GM04503 (cell line): ENCODE results near the gene PLA2G4F.
A peak's percentile ranks its signal among the peaks of the same experiment; 100 is the strongest.

Experiments
- DNase-seq: peaks from one replicate; pipeline ENCODE4 v3.0.0-alpha.2; 2012; ENCODE audit warnings: low read depth

PLA2G4F gene

DNA sequence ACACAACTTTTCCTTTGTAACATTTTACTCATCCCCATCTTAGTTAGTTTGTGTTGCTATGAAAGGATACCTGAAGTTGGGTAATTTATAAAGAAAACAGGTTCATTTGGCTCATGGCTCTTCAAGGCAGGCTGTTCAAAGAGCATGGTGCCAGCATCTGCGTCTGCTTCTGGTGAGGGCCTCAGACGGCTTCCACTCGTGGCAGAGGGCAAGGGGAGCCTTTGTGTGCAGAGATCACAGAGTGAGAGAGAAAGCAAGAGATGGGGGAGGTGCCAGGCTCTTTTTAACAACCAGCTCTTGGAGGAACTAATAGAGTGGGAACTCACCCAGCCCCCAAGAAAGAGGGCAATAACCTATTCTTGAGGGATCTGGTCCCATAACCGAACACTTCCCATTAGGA is 23.1 kb downstream of the PLA2G4F start:
- no peak for DNase-seq

DNA sequence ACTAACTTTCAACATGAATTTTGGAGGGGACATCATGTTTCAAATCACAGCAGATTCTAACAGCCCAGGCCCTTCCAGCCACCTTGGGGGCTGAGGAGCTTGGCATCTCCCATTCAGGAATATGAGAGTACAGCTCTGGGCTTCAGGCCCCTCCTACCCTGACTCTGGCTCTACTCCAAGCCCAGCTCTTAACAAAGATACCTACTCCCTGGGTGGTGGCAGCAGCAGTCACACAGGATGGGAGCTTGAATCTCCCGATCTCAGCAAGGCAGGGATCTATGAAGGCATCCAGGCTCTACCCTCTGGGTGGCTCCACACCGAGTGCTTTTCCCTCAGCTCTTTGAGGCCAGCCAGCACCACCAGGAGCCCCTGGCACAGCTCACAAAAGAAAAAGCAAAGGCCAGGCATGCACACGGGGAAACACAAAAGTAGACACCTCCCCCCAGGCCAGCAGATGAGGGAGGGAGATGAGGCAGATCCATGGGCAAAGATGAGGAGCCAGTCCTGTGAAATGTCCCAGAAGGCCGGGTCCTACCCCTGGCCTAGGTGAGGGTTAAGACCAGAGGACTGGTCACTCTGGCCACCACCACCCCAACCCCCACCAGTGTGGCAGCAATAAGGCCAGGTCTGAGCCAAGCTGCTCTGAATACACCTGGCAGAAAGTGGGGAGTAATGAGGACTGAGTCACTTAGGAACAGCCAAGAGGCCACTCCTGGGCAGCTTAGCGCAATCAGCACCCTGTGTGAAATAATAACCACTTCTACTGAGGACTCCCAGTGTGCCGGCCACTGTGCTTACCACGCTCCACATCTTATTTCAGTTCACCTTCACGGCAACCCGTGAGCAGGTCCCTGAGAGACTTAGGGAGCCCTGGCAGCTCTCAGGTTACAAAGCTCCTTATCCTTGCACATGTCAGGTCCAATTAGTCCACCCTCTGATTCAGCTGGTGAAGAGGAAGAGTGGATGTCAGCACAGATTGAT is 24.3 kb downstream of the PLA2G4F start:
- no peak for DNase-seq

DNA sequence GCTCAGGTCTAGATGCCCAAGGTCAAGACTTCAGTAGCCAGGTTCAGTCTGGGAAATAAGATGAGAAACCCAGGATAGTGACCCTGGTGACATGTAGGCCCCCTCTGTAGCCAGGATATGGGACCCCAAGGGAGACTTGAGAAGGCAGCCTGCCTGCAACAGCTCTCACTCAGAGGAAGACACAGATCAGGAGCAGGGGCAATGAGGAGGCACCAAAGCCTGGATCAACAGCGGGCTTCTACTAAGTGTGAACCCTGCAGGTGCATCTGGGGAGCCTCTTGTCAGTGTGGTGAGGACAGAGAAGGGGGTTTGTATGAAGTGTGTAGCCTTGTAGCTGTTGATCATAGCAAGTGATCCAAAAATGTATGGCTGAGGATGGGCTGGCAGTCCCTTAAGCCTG is 25.4 kb downstream of the PLA2G4F start:
- no peak for DNase-seq

DNA sequence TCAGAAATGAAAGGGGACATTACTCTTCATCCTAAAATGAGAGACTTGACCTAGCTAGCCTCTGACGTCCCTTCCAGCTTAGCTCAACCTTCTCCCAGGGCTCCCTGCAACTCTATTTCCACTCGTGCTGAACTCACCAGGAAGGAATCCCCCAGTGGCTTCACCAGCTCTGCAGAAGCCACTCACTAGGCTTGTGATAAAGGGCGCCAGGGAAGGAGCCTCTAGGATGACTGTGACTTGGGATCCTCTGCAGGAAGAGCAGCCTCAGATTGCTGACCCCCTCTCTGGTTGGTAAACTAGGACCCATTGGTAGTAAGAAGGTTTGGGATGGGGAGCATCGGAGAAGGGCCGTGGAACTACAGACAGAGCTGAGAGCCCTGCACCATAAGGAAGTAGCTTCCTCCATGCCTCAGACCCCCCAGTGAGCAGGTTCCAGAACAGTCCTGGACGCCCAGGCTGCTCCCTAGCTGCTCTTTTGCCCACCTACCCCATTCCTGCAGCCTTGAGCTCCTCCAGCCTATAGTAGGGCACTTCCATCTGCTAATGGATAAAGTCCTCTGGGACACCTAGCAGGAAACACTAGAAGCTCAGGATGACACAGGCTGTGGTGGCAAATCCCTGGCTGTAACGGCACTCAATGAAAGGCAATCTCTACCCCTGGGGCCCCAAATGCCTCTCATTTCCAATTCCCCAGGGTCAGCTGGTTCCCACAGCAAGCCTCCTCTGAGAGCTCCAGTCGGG is 26.0 kb downstream of the PLA2G4F start:
- no peak for DNase-seq

DNA sequence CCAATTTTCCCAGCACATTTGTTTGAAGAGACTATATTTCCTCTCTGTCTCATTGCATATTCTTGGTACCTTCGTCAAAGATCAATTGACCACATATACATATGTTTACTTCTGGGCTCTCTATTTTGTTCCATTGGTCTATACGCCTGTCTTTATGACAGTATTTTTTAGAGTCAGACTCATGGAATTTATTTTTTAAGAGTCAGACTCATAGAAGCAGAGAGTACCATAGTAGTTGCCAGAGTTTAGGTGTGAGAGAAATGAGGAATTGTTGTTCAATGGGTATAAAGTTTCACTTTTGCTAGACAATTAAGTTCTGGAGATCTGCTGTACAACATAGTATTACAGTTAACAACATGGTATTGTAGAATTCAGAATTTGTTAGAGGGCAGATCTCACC is 27.1 kb downstream of the PLA2G4F start:
- no peak for DNase-seq

DNA sequence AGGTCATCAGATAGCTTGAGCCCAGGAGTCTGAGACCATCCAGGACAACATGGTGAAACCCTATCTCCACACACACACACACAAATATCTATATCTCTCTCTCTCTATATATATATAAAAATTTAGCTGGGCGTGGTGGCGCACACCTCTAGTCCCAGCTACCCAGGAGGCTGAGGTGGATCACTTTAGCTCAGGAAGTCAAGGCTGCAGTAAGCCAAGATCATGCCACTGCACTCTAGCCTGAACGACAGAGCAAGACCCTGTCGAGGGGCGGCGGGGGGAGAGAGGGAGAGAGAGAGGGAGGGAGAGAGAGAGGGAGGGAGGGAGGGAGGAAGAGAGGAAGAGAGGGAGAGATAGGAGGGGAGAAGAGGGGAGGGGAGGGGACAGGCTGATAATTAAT is 28.0 kb downstream of the PLA2G4F start:
- no peak for DNase-seq

DNA sequence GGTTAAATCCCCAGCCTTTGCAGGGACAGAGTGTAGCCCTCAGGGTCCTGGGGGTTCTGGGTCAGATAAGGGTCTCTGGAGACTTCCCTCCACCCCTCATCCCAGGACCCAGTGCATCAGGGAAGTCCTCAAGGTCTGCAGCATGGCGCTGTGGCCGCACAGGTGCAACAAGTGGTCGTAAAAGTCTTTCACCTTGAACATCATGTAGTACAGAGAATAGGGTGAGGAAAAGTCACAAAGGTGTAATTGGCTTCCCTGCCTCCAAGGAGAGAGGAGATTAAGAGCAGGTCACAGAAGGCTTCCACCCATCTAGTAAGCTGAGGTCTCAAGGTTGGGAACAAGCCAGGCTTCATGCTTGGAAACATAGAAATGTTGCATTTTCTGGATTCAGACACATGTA is 32.9 kb downstream of the PLA2G4F start:
- DNase-seq, result no peak

DNA sequence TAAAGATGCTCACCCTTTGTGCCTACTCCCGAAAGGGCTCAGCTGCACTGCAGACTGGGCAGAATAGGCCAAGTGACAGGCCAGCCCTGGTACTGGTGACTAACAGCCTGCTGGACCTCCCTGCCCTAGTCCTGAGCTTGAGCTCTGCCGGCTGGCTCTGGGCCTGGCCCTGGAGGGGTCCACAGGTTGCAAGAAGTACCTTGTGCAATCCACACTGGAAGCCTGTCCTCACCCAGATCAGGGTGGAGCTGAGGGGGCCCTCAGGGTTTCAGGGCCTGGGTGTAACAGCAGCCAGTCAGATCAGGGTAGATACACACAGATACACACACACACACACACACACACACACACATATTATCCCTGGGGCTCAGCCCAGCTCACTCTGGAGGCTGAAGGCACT is 34.8 kb downstream of the PLA2G4F start:
- no peak for DNase-seq

DNA sequence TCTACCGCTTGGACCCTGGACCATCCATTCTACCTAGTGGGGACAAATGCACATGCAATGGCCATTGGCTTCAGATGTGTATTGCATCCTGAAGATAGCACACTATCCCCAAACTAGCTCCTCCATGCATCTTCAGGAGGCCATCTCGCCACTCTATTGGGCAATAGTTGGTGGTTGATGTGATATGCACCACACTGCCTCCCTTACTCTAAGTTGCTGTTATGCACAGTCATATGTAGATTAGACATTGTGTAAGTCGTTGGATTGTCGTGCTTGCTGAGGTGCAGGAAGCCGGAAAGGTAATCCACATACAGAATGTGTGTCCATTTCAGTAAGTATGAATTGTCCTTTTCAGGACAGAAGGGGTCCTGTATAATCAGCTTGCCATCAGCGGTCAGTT is 35.4 kb downstream of the PLA2G4F start:
- DNase-seq, result no peak

DNA sequence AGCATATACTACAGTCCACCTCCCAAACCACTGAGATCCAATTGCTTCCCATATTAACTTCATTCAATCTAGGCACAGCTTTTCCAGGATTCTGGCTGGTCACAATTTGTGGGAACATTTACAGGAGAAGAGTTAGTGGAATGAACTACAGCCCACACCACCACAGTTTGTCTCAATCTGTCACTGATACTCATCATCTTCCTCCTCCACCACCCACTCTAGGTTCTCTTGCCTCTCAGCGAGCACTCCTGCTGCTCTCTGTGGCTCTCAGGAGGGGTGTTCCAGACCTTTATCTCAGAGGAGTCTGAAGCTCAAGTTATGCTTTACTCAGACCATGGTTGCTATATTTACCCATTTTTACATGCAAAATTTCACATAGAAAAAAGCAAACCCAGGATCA is 36.2 kb downstream of the PLA2G4F start:
- DNase-seq, result no peak

DNA sequence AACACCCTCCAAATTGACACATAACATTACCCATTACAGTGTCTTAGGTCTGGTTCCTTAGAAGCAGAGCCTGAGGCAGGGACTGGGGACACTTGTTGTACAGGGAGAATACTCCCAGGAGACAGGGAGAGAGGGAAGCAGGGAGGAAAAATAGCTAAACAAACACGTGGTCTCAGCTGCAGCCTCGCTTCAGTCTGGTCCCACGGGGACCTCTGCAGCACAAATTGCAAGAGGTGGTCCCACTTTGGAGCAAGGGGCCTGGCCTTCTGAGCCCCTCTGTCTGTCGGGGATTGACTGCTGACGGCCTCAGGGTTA is 37.0 kb downstream of the PLA2G4F start:
- no peak for DNase-seq

DNA sequence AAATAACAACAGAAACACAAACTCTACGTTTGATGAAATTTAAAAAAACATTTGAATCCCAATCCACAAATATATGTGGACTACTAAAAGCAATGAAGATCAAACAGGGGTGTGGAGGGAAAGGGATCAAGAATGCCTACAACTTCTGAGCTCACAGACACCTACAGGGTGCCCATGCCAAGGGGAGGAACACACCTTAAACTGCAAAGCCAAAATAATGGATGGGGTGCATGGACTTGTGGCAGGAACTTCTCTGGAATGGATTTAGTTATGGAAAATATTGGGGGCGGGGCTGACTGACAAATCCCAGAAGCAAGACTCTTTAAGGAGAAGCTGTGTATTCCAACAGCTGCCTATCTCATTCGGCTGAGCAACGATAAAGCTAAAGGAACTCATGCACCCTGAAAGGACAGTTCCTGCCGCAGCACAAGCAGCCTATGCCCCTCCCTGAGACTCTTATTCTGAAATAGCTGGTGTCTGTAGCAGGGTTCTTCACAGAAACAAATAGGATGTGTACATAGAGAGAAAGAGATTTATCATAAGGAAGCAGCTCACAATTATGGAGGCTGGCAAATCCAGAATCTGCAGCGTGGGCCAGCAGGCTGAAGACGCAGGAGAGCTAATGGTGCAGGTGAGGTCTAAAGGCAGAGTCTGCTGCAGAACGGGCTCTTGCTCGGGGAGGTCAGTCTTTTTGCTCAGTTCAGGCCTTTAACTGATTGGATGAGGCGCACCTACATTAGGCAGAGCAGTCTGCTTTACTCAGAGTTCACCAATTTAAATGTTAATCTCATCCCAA is 37.6 kb downstream of the PLA2G4F start:
- DNase-seq, result no peak

DNA sequence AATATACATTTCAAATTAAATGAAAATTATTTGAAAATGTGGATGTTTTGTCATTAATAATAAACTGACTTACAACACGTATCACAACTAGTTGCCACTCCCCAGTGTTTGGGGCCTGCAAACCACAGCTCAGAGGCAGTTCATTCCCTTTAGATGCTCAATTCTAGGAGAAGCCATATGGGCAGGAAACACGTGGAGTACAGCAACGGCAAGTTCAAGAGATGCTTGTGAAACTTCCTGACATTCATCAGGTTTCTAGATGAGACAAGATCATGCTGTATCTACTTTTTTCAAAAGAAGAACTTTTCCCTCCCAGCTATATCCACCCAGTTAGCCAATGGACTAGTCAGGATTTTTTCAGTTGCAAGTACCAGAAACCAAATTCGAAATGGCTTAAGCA is 44.5 kb downstream of the PLA2G4F start:
- DNase-seq, result no peak

DNA sequence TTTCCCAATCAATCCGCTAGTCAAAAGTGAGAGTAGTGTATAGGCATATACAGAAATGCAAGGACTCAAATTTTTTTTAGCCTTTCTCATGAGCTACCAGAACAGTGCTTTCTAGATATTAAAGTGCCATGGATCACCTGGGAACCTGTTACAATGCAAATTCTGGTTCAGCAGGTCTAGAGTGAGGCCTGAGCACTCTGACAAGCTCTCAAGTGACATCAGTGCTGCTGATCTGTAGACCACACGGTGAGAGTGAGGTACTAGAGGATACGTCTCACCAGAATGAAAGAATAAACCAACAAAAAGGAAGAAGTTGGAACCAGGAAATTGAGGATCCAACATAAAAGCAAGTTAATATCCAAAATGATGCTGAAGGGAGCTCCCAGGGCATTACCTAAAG is 46.1 kb downstream of the PLA2G4F start:
- no peak for DNase-seq

DNA sequence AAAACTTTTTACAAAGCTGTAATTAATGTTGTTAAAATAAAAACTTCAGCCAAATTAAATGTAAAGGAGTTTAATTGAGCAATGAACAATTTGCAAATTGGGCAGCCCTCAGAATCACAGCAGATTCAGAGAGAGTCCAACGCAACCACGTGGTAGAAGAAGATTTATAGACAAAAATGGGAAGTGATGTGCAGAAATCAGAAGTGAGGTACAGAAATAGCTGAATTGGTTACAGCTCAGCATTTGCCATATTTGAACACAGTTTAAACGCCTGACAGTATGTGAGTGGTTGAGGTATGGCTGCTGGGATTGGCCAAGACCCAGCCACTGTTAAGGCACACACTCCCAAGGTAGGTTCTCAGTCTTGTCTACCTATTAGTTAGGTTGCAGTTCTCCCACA is 47.6 kb downstream of the PLA2G4F start:
- no peak for DNase-seq

DNA sequence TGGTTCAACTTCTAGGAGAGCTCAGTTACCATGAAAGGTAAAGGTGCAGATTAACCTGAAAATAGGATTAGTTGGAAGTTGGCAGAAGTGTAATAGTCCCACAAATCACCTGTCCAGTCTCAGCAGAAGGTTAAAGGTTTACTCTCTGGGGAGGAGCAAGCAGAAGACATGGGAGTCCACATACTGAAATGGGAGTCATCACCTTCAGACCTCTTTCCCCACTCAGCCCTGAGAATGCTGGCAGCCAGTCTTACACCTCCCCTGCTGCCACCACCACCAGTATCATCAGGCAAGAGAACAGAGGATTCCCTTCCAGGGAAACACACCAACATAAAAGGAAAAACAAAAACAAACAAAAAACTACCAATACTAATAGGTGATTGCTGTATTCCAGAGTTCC is 48.2 kb downstream of the PLA2G4F start:
- no peak for DNase-seq

DNA sequence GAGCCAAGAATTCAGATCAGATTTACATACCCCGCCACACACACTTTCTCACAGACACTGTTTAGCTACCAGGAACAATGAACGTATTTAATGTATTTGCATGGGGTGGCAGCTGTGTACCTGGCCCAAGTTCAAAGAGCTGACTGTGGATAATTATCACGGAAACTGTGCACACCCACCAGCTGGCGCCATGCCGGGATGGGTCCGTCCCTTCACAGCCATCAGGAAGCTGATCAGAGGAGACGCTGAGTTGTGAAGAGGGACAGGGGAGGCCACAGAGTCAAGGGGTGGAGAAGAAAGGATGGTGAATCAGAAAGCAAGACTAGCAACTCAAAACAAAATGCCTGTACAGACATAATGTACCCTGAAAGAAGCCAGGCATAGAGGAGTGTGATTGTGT is 49.0 kb downstream of the PLA2G4F start:
- DNase-seq, result no peak

DNA sequence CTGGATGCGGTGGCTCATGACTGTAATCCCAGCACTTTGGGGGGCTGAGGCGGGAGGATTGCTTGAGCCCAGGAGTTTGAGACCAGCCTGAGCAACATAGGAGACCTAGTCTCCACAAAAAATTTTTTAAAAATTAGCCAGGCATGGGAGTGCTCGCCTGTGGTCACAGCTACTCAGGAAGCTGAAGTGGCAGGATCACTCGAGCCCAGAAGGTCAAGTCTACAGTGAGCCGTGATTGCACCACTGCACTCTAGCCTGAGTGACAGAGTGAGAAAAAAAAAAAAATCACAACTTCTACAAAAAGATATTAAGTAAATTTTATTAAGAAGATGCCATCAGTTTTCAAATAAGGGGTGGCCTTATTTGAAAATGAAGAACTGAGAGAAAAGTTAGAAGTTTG is 50.1 kb downstream of the PLA2G4F start:
- DNase-seq, result no peak

DNA sequence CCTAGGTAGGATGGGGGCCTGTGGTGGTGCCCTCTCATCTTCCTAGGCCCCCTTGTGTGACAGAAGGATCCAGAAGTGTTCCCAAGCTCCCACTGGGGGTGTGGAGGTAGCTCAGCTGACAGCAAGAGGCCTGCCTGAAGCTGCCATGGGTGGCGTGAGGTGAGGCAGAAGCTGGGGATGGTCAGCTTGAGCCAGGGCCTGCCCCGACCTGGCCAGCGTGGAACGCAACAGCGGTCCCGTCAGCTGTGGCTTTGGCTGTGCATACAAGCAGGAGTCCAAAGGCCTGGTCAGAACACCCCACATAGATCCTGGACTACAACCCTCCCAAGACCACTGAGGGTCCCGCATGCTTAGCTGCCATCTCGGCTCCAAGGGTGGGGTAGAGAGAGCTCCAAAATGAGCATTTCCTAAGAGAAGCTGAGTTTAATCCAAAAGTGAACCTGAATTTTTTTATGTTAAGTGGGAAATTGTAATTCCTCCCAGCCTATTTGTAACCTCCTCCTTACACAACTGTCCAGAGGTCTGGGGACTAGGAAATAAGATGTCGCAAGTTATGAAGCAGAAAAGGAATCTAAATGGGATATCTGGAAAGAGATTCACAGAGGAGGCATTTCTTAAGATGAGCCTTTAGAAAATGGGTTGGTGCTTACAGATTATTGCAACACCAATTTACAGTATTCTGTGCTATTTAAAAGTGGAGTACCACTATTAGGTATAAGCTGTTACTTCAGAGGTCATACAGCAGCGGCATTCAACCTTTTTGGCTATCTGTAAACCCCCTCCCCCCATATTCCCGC is 52.1 kb downstream of the PLA2G4F start:
- DNase-seq, result peak; percentile 15

DNA sequence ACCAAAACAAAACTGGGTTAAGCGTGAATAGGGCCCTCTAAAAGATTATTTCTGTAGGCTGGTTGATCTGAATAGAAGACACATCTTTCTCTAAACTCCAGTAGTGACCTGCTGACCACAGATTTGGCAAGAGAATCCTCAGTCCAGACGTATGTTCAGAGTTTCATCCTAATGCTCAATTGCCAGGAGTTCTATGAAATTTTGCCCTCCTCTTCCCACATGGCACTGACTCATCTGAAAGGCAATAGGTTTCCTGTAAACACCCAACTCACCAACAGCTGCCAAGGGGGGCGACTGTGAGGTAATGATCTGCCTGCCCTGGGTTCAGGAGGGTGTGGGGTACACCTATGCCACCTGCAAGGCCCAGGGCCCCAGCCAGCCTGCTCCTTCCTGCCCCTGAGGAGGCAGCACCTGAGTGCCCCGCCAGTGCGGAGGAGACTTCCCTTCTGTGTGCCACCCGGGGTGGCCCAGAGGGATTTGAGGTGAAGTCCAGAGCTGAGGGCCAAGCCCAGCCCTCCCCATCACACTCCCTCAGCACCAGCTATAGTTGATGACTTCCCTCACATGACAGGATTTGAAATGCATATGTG is 53.7 kb downstream of the PLA2G4F start:
- no peak for DNase-seq

DNA sequence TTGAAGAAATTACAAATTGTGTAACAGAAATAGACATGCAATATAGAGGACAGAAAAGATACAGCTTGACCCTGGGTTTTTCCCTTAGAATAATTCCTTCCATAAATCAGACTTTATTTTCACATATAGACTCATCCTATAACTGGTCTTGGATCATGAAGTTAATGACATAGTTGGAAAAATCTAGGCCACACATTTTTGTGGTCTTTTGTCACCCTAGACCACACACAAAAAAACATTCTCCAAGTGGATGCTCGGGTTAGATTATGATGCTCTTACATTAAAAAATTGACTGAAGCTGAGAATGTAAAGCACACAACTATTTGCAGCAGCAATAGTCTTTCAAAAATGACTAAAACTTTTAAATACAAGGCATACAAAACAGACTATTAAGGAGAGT is 54.6 kb downstream of the PLA2G4F start:
- no peak for DNase-seq
